ENCODE results near the gene IRX6. TPM values are rescaled to one million over a fixed set of nuclear protein-coding genes. Genes with fewer than 3 reads are reported as not detected.

Gene IRX6
- total and polyA plus RNA-seq, 2 of the 13 experiments (the other 11 are each of a cell fraction or from before 2014, with no cell fraction given): not detected

- in situ Hi-C loops (cut with HindIII; ENCODE audit: extremely low pct_ligation_motif_present, low pct_unique_long_range_greater_than_20kb): no loop called here
- no peaks in the 10 kb centered on the region for H3K9me3 ChIP-seq (ENCODE audit: low read length)
- no peak overlapping the region for H2AFZ ChIP-seq (ENCODE audit: low read length)
- no peak for FAIRE-seq
- H3K4me1 ChIP-seq (ENCODE audit: insufficient read depth, low read length): no peaks in the 10 kb centered on the region
- no peak for ATAC-seq
- no peak overlapping the region for H3K4me2 ChIP-seq (ENCODE audit: low read depth, low read length)
- no TSS peak for BruUV-seq (replicated peaks)
- no peak overlapping the region for H3K9ac ChIP-seq (ENCODE audit: insufficient read depth, low read depth, low read length)
- POLR2A ChIA-PET: no interaction called here
- intact Hi-C loops (cut with micrococcal nuclease; ENCODE audit: unreplicated experiment): no loop called here
- CTCF ChIA-PET (ENCODE audit: low intra/inter-chr PET ratio, low total read pairs): no interaction called here
- no peak for TF ChIP-seq TERF1 (CRISPR knock-in tag; IDR thresholded peaks at IDR 0.05)
- no peak for TF ChIP-seq ZNF570 (CRISPR knock-in tag; IDR thresholded peaks at IDR 0.05; ENCODE audit: borderline replicate concordance)
- TF ChIP-seq, protein P1, sequence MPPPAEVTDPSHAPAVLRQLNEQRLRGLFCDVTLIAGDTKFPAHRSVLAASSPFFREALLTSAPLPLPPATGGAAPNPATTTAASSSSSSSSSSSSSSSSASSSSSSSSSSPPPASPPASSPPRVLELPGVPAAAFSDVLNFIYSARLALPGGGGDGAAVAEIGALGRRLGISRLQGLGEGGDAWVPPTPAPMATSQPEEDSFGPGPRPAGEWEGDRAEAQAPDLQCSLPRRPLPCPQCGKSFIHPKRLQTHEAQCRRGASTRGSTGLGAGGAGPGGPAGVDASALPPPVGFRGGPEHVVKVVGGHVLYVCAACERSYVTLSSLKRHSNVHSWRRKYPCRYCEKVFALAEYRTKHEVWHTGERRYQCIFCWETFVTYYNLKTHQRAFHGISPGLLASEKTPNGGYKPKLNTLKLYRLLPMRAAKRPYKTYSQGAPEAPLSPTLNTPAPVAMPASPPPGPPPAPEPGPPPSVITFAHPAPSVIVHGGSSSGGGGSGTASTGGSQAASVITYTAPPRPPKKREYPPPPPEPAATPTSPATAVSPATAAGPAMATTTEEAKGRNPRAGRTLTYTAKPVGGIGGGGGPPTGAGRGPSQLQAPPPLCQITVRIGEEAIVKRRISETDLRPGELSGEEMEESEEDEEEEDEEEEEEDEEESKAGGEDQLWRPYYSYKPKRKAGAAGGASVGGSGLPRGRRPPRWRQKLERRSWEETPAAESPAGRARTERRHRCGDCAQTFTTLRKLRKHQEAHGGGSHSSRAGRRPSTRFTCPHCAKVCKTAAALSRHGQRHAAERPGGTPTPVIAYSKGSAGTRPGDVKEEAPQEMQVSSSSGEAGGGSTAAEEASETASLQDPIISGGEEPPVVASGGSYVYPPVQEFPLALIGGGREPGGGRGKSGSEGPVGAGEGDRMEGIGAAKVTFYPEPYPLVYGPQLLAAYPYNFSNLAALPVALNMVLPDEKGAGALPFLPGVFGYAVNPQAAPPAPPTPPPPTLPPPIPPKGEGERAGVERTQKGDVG (CRISPR knock-in tag; IDR thresholded peaks at IDR 0.05; ENCODE audit: borderline replicate concordance): no peak
- no peak for TF ChIP-seq ZNF83 (CRISPR knock-in tag; IDR thresholded peaks at IDR 0.05; ENCODE audit: borderline replicate concordance)
- peak; percentile 28 for TF ChIP-seq ZFP36 (IDR thresholded peaks at IDR 0.05; ENCODE audit: borderline replicate concordance, low read depth, low read length, partially characterized antibody)
- TF ChIP-seq MAF1 (CRISPR knock-in tag; IDR thresholded peaks at IDR 0.05; ENCODE audit: borderline replicate concordance): no peak
- H3K36me3 ChIP-seq (replicated peaks in 1 of 2; ENCODE audit: control insufficient read depth in 1 of 2, insufficient read depth in 2 of 2, low read length in 2 of 2): no peaks in the 10 kb centered on the region
- H3K27me3 ChIP-seq (ENCODE audit: control insufficient read depth in 1 of 2, insufficient read depth in 2 of 2, low read length in 2 of 2): peaks cover 0 to 9% of the 10 kb centered on the region in 2 experiments; a peak in 2 of 5 replicates
- no peak overlapping the region for H3K27ac ChIP-seq (ENCODE audit: extremely low read length, insufficient read depth, low read length)
- DNase-seq (ENCODE audit: low spot score): no peak
- H3K79me2 ChIP-seq (ENCODE audit: insufficient read depth, low read length): no peaks in the 10 kb centered on the region
- WGBS (ENCODE audit: low lambda C conversion rate): 2% methylated on average over 2 of the region's 2 CpGs
- no peak overlapping the region for H3K4me3 ChIP-seq (replicated peaks in 1 of 3; ENCODE audit: insufficient read depth in 1 of 3, low read depth in 2 of 3, low read length in 3 of 3)
- H4K20me1 ChIP-seq (ENCODE audit: insufficient read depth, low read length): no peaks in the 10 kb centered on the region
These were observed 35.9 kb downstream of the IRX6 start for GRCh38 chr16:55359946-55360345.

Data from HepG2 (cell line).